Measurements from ENCODE around the gene PTPRE.

Gene PTPRE

DNA sequence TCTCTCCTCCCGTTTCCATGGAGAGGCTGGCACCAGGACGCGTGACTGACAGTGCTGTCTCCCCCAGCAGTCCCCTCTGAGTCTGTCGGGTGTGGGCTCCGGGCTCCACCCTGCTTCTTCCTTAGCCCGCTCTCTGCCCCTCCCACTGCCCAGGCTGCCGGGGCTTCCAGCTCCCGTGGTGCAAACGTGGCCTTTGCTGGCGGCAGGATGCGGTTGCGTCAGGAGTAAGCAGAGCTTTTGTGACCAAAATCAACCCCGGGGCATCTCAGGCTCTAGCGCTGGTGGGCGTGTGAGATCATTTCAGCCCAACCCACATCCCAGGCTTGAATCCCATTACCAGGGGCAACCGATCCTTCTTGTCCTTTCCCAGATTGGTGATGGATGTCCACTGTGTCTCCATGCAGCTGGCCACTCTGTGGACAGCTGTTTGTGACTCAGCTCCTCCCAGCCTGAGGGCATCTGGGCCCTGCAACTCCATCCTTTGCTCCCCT is 28.2 kb downstream of the PTPRE start (continued):
- TF ChIP-seq, protein P1, sequence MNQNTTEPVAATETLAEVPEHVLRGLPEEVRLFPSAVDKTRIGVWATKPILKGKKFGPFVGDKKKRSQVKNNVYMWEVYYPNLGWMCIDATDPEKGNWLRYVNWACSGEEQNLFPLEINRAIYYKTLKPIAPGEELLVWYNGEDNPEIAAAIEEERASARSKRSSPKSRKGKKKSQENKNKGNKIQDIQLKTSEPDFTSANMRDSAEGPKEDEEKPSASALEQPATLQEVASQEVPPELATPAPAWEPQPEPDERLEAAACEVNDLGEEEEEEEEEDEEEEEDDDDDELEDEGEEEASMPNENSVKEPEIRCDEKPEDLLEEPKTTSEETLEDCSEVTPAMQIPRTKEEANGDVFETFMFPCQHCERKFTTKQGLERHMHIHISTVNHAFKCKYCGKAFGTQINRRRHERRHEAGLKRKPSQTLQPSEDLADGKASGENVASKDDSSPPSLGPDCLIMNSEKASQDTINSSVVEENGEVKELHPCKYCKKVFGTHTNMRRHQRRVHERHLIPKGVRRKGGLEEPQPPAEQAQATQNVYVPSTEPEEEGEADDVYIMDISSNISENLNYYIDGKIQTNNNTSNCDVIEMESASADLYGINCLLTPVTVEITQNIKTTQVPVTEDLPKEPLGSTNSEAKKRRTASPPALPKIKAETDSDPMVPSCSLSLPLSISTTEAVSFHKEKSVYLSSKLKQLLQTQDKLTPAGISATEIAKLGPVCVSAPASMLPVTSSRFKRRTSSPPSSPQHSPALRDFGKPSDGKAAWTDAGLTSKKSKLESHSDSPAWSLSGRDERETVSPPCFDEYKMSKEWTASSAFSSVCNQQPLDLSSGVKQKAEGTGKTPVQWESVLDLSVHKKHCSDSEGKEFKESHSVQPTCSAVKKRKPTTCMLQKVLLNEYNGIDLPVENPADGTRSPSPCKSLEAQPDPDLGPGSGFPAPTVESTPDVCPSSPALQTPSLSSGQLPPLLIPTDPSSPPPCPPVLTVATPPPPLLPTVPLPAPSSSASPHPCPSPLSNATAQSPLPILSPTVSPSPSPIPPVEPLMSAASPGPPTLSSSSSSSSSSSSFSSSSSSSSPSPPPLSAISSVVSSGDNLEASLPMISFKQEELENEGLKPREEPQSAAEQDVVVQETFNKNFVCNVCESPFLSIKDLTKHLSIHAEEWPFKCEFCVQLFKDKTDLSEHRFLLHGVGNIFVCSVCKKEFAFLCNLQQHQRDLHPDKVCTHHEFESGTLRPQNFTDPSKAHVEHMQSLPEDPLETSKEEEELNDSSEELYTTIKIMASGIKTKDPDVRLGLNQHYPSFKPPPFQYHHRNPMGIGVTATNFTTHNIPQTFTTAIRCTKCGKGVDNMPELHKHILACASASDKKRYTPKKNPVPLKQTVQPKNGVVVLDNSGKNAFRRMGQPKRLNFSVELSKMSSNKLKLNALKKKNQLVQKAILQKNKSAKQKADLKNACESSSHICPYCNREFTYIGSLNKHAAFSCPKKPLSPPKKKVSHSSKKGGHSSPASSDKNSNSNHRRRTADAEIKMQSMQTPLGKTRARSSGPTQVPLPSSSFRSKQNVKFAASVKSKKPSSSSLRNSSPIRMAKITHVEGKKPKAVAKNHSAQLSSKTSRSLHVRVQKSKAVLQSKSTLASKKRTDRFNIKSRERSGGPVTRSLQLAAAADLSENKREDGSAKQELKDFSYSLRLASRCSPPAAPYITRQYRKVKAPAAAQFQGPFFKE (tag by site-specific recombination; IDR thresholded peaks at IDR 0.05; ENCODE audit: borderline replicate concordance): no peak
- TF ChIP-seq ZNF645 (tag by site-specific recombination; IDR thresholded peaks at IDR 0.05) (no peak), ZXDB (tag by site-specific recombination; IDR thresholded peaks at IDR 0.05) (no peak), KLF10 (tag by site-specific recombination; IDR thresholded peaks at IDR 0.05) (no peak), CTCF (tag by site-specific recombination; IDR thresholded peaks at IDR 0.05) (no peak)

DNA sequence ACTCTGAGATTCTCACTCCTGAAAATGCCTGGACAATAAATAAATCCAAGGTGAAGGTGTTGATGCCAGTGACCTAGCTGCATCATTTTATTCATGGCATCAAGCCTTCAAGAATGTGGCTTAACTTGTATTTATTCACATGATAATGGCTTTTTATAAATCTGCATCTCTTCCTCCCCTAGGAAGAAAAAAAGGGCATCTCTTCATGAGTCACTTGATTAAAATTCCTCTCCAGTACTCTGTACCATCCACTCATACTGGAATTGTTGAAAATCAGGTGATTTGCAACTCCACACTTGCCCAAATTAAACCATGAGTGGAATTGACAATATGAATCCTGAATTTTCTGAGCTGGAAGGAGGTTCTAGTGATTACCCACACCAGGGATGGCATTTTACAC is 30.2 kb downstream of the PTPRE start:
- TF ChIP-seq ZNF223 (tag by site-specific recombination; IDR thresholded peaks at IDR 0.05) (no peak), ZNF280D (tag by site-specific recombination; IDR thresholded peaks at IDR 0.05) (no peak), ZBTB48 (tag by site-specific recombination; IDR thresholded peaks at IDR 0.05) (no peak), YY1 (tag by site-specific recombination; IDR thresholded peaks at IDR 0.05) (no peak), ZNF266 (tag by site-specific recombination; IDR thresholded peaks at IDR 0.05; ENCODE audit: low read depth) (no peak), KLF17 (tag by site-specific recombination; IDR thresholded peaks at IDR 0.05) (no peak), ZNF747 (tag by site-specific recombination; IDR thresholded peaks at IDR 0.05) (no peak)
- TF ChIP-seq, protein P2, sequence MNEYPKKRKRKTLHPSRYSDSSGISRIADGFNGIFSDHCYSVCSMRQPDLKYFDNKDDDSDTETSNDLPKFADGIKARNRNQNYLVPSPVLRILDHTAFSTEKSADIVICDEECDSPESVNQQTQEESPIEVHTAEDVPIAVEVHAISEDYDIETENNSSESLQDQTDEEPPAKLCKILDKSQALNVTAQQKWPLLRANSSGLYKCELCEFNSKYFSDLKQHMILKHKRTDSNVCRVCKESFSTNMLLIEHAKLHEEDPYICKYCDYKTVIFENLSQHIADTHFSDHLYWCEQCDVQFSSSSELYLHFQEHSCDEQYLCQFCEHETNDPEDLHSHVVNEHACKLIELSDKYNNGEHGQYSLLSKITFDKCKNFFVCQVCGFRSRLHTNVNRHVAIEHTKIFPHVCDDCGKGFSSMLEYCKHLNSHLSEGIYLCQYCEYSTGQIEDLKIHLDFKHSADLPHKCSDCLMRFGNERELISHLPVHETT (tag by site-specific recombination; IDR thresholded peaks at IDR 0.05): no peak
- H3K4me3 ChIP-seq (ENCODE audit: low read depth, low read length): no peak overlapping the region
- ChIA-PET CTCF (interaction anchor here (1.8 kb wide), 1 partner anchor 74 kb away, joined by 5 read pairs; no protein-coding TSS in a partner anchor), POLR2A (no interaction called here)
- H3K9me3 ChIP-seq (ENCODE audit: control insufficient read depth, insufficient read depth, low read depth, low read length): no peaks in the 10 kb centered on the region
- no peak overlapping the region for H3K27ac ChIP-seq (ENCODE audit: extremely low read depth, low read depth, low read length)
- no peaks in the 10 kb centered on the region for H3K36me3 ChIP-seq (ENCODE audit: control insufficient read depth in 2 of 2, insufficient read depth in 1 of 2, low read length in 2 of 2)
- no peaks in the 10 kb centered on the region for H3K4me1 ChIP-seq (ENCODE audit: control insufficient read depth, insufficient read depth, low read length)
